ENCODE measurements around the gene SLC16A12. TPM values are rescaled to one million over a fixed set of nuclear protein-coding genes. Genes with fewer than 3 reads are reported as not detected.

SLC16A12 gene
- total and polyA plus RNA-seq, 2 of the 13 experiments (the other 11 are each of a cell fraction or from before 2014, with no cell fraction given), result 0.02 TPM; not detected in 1

GRCh38 chr10:89414146-89414878, 121.1 kb downstream of the SLC16A12 start, which contains the start of gene IFIT5 (continued):
- peak; percentile 27; the same call in 1 of the 2 replicates for TF ChIP-seq MED1 (CRISPR knock-in tag; IDR thresholded peaks at IDR 0.05)
- TF ChIP-seq PHF8 (CRISPR knock-in tag; IDR thresholded peaks at IDR 0.05), result peak; percentile 90; the same call in 1 of the 2 replicates
- TF ChIP-seq ZBTB7B (CRISPR knock-in tag; IDR thresholded peaks at IDR 0.05), result peak; percentile 35; the same call in 1 of the 2 replicates
- TF ChIP-seq TFDP1 (CRISPR knock-in tag; IDR thresholded peaks at IDR 0.05; ENCODE audit: borderline replicate concordance), result peak; percentile 53; the same call in 1 of the 2 replicates
- peak; percentile 76 for TF ChIP-seq ZNF547 (CRISPR knock-in tag; IDR thresholded peaks at IDR 0.05)
- peak; percentile 73; the same call in 1 of the 2 replicates for TF ChIP-seq ZFP91 (CRISPR knock-in tag; IDR thresholded peaks at IDR 0.05; ENCODE audit: borderline replicate concordance)
- TF ChIP-seq POLR2A (IDR thresholded peaks at IDR 0.05; ENCODE audit: insufficient read depth in 1 of 2, low read depth in 2 of 2, low read length in 2 of 2), result peak in 1 of 2 experiments; percentile 61; a peak in 2 of 4 replicates
- peak; percentile 52 for TF ChIP-seq MAX (IDR thresholded peaks at IDR 0.05)
- TF ChIP-seq YY1 (IDR thresholded peaks at IDR 0.05; ENCODE audit: insufficient read depth, insufficient replicate concordance, low read depth, low read length), result peak; percentile 24
- TF ChIP-seq RNF219 (CRISPR knock-in tag; IDR thresholded peaks at IDR 0.05), result no peak
- peak; percentile 22; the same call in 1 of the 2 replicates for TF ChIP-seq CTCF (CRISPR knock-in tag; IDR thresholded peaks at IDR 0.05)
- 0 out of 2 replicates have a peak, but pooled peaks have one; percentile 12 for TF ChIP-seq SALL2 (CRISPR knock-in tag; IDR thresholded peaks at IDR 0.05)
- TF ChIP-seq IRF2 (CRISPR knock-in tag; IDR thresholded peaks at IDR 0.05), result peak; percentile 73
- no peak for TF ChIP-seq ZNF12 (CRISPR knock-in tag; IDR thresholded peaks at IDR 0.05)
- peak; percentile 85 for TF ChIP-seq RBFOX2 (IDR thresholded peaks at IDR 0.05; ENCODE audit: low read depth, low read length)
- TF ChIP-seq KLF16 (CRISPR knock-in tag; IDR thresholded peaks at IDR 0.05), result peak in 1 of 2 experiments; percentile 24; a peak in 1 of 4 replicates
- TF ChIP-seq DMAP1 (CRISPR knock-in tag; IDR thresholded peaks at IDR 0.05), result peak; percentile 63; the same call in 1 of the 2 replicates
- no peak for TF ChIP-seq ZNF207 (IDR thresholded peaks at IDR 0.05; ENCODE audit: borderline replicate concordance)
- TF ChIP-seq ZKSCAN8 (CRISPR knock-in tag; IDR thresholded peaks at IDR 0.05; ENCODE audit: borderline replicate concordance), result no peak
- TF ChIP-seq ZNF546 (CRISPR knock-in tag; conservative IDR thresholded peaks at IDR 0.05), result peak; percentile 74; the same call in 1 of the 2 replicates
- 0 out of 2 replicates have a peak, but pooled peaks have one; percentile 52 for TF ChIP-seq MYC (CRISPR knock-in tag; IDR thresholded peaks at IDR 0.05; ENCODE audit: borderline replicate concordance)
- peak; percentile 74 for TF ChIP-seq POLR2G (IDR thresholded peaks at IDR 0.05; ENCODE audit: low read depth, low read length)
- TF ChIP-seq ZNF367 (CRISPR knock-in tag; IDR thresholded peaks at IDR 0.05; ENCODE audit: borderline replicate concordance), result no peak
- TF ChIP-seq ZNF768 (CRISPR knock-in tag; IDR thresholded peaks at IDR 0.05), result peak; percentile 9; the same call in 1 of the 2 replicates
